Liver (tissue), 9 donors: ENCODE results near the gene TIMD4. TPM values are rescaled to one million over a fixed set of nuclear protein-coding genes. Genes with fewer than 3 reads are reported as not detected.

Experiments used
- DNase-seq: peaks from one replicate; pipeline ENCODE4 v3.0.0-alpha.2; 2017; ENCODE audit warnings: low spot score
- H3K27ac ChIP-seq, 2 donors: one replicate each; pipeline ENCODE4 v1.7.0; 2013; ENCODE audit warnings: inconsistent platforms in 2 of 2, low read length in 2 of 2, control low read depth in 1 of 2, low read depth in 1 of 2, mild to moderate bottlenecking in 1 of 2
- H3K27me3 ChIP-seq, 4 donors: one replicate each; pipeline versions ENCODE4 v1.6.1 to v1.7.0; 2013; ENCODE audit warnings: low read length in 3 of 4, inconsistent platforms in 1 of 4, mild to moderate bottlenecking in 1 of 4, moderate library complexity in 1 of 4; ENCODE audit not compliant: control insufficient read depth in 4 of 4, insufficient read depth in 4 of 4
- H3K36me3 ChIP-seq, 4 donors: one replicate each; pipeline versions ENCODE4 v1.6.1 to v1.7.0; 2013; ENCODE audit warnings: low read length in 3 of 4, mild to moderate bottlenecking in 3 of 4, low read depth in 1 of 4, moderate library complexity in 1 of 4; ENCODE audit not compliant: control insufficient read depth in 4 of 4, insufficient read depth in 3 of 4
- H3K4me1 ChIP-seq, 4 donors: one replicate each; pipeline versions ENCODE4 v1.6.1 to v1.7.0; 2013; ENCODE audit warnings: low read length in 3 of 4, mild to moderate bottlenecking in 3 of 4, moderate library complexity in 1 of 4; ENCODE audit not compliant: control insufficient read depth in 4 of 4, insufficient read depth in 4 of 4
- H3K4me3 ChIP-seq, 3 donors: one replicate each; pipeline versions ENCODE4 v1.6.1 to v1.7.0; 2013; ENCODE audit warnings: low read length in 3 of 3, control low read depth in 1 of 3, low read depth in 1 of 3, mild to moderate bottlenecking in 1 of 3
- H3K9ac ChIP-seq, 2 donors: one replicate each; pipeline ENCODE4 v1.7.0; 2013; ENCODE audit warnings: low read length in 2 of 2, mild to moderate bottlenecking in 2 of 2, moderate library complexity in 2 of 2, control low read depth in 1 of 2, low read depth in 1 of 2
- H3K9me3 ChIP-seq, 4 donors: one replicate each; pipeline versions ENCODE4 v1.6.1 to v1.7.0; 2013; ENCODE audit warnings: low read length in 3 of 4; ENCODE audit not compliant: control insufficient read depth in 4 of 4
- EGR1 ChIP-seq, 2 donors: IDR thresholded peaks; 2 replicates each; pipeline ENCODE4 v1.6.1; 2016 to 2018; ENCODE audit warnings: antibody characterized with exemption in 2 of 2, low read depth in 2 of 2
- FOXA2 ChIP-seq: IDR thresholded peaks from 2 replicates; pipeline ENCODE4 v1.6.1; 2016; ENCODE audit warnings: antibody characterized with exemption
- GABPA ChIP-seq, 2 donors: IDR thresholded peaks in 1 of 2; conservative IDR thresholded peaks in 1 of 2; 2 replicates each; pipeline ENCODE4 v1.6.1; 2016; ENCODE audit warnings: antibody characterized with exemption in 2 of 2, mild to moderate bottlenecking in 1 of 2, moderate library complexity in 1 of 2
- HNF4A ChIP-seq, 2 donors: conservative IDR thresholded peaks; 2 replicates each; pipeline ENCODE4 v1.6.1; 2016; ENCODE audit warnings: antibody characterized with exemption in 2 of 2, mild to moderate bottlenecking in 2 of 2
- HNF4G ChIP-seq: IDR thresholded peaks from 2 replicates; pipeline ENCODE4 v1.6.1; 2016; ENCODE audit warnings: antibody characterized with exemption
- JUND ChIP-seq, 2 donors: IDR thresholded peaks; 2 replicates each; pipeline ENCODE4 v1.6.1; 2016; ENCODE audit warnings: antibody characterized with exemption in 2 of 2
- NR2F2 ChIP-seq: IDR thresholded peaks from 2 replicates; pipeline ENCODE4 v1.6.1; 2016; ENCODE audit warnings: antibody characterized with exemption
- RAD21 ChIP-seq, 2 donors: IDR thresholded peaks; 2 replicates each; pipeline ENCODE4 v1.6.1; 2016; ENCODE audit warnings: antibody characterized with exemption in 2 of 2, mild to moderate bottlenecking in 2 of 2
- SP1 ChIP-seq: IDR thresholded peaks from 2 replicates; pipeline ENCODE4 v1.6.1; 2018; ENCODE audit warnings: antibody characterized with exemption, mild to moderate bottlenecking
- TAF1 ChIP-seq: conservative IDR thresholded peaks from 2 replicates; pipeline ENCODE4 v1.6.1; 2016; ENCODE audit warnings: antibody characterized with exemption, mild to moderate bottlenecking
- WGBS: extraction: QIAGEN DNeasy Blood & Tissue Kit; methylation state at CpG from one replicate; pipeline ENCODE4 v1.1.7; 2013; 5-methylcytosine and 5-hydroxymethylcytosine counted together
- polyA plus RNA-seq, 2 donors: library from polyadenylated mRNA; stranded (reverse) in 1 of 2; unstranded in 1 of 2; fragments of 200-250 nt in 1 of 2; fragments of >200 nt in 1 of 2; fragmentation: Nextera tagmentation in 1 of 2; extraction: Ambion mirVana in 1 of 2; gene quantifications; one replicate each; pipeline versions ENCODE4 v1.2.1 to v1.2.3, GENCODE V29; 2013 to 2015
- total RNA-seq, 2 donors: library from RNA; depleted of rRNA; stranded (reverse); fragments of >200 nt; gene quantifications; one replicate each; pipeline ENCODE4 v1.2.3, GENCODE V29; 2014
- TF ChIP-seq, protein P1 (sequence below): fragments of 150-350 bp; IDR thresholded peaks from 2 replicates; pipeline ENCODE4 v1.5.1; 2017; ENCODE audit warnings: improper control_type of control experiment, low read depth, low read length; ENCODE audit not compliant: missing input control
- TF ChIP-seq, protein P2 (sequence below): IDR thresholded peaks from 2 replicates; pipeline ENCODE4 v1.6.1; 2016; ENCODE audit warnings: antibody characterized with exemption
- TF ChIP-seq, protein P3 (sequence below): IDR thresholded peaks from 2 replicates; pipeline ENCODE4 v1.6.1; 2016; ENCODE audit warnings: antibody characterized with exemption
- donor health status: healthy.
- donor health status: healthy.
- donor health status: healthy.
- donor health status: healthy.
- donor health status: healthy.

Gene TIMD4
- total and polyA plus RNA-seq, 4 donors, result 3.0 to 38.8 (median 8.6) TPM

DNA sequence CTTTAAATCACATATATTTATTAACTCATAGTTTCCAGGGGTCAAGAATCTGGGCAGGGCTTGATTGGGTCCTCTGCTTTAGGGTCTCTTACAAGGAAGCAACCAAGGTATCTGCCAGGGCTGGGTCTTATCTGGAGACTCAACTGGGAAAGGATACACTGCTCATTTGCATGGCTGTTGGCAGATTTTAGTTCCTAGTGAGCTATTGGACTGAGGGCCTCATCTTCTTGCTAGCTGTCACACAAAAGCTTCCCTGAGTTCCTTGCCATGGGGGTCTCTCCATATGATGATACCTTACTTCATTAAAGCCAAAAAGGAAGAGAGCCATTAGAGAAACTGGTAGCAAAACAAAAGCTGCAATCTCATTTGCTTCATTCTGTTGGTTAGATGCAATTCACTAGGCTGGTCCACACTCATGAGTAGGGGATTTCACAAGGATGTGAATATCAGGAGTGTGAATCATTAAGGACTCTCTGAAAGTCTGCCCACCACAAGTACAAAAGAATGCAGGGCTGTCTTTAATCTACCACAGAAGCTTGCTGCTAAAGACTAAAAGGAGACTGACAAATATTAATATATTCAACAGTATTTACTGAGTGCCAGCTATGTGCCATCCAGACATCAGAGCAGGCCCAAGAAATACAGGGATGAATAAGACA is 42.0 kb upstream of the TIMD4 start:
- H3K9ac ChIP-seq, result no peak overlapping the region
- H3K27me3 ChIP-seq, result peaks cover 0 to 3% (median 0%) of the 10 kb centered on the region in 4 donors
- H3K27ac ChIP-seq, result no peak overlapping the region
- H3K4me1 ChIP-seq, result no peaks in the 10 kb centered on the region
- H3K4me3 ChIP-seq, result no peak overlapping the region
- no peaks in the 10 kb centered on the region for H3K36me3 ChIP-seq
- DNase-seq, result no peak
- H3K9me3 ChIP-seq, result peaks cover 0 to 8% (median 0%) of the 10 kb centered on the region in 4 donors
- TF ChIP-seq SP1 (no peak), EGR1 (IDR thresholded peaks at IDR 0.05; ENCODE audit: low read depth in 2 of 2) (no peak), HNF4G (no peak), NR2F2 (no peak)
- TF ChIP-seq, protein P1, sequence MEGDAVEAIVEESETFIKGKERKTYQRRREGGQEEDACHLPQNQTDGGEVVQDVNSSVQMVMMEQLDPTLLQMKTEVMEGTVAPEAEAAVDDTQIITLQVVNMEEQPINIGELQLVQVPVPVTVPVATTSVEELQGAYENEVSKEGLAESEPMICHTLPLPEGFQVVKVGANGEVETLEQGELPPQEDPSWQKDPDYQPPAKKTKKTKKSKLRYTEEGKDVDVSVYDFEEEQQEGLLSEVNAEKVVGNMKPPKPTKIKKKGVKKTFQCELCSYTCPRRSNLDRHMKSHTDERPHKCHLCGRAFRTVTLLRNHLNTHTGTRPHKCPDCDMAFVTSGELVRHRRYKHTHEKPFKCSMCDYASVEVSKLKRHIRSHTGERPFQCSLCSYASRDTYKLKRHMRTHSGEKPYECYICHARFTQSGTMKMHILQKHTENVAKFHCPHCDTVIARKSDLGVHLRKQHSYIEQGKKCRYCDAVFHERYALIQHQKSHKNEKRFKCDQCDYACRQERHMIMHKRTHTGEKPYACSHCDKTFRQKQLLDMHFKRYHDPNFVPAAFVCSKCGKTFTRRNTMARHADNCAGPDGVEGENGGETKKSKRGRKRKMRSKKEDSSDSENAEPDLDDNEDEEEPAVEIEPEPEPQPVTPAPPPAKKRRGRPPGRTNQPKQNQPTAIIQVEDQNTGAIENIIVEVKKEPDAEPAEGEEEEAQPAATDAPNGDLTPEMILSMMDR, result no peak

DNA sequence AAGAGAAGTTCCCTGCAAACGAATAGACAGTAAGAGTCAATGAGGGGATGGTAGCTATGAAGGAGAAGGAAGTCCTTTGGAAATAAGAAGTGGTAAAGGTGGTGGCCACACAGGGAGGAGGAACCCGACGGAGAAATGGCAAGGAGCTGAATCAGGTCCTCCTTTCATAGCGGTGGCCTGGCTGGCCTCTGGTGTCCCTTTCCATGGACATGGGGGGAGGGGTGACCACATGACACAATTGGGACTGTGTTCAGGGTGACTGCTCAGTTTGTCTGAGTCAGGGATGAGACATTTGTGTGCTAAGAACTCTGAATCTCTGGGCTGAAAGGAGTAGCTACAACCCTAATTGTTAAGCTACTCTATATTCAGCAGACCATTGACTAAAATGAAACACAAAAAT is 28.7 kb upstream of the TIMD4 start:
- no peaks in the 10 kb centered on the region for H3K27me3 ChIP-seq
- no peaks in the 10 kb centered on the region for H3K9me3 ChIP-seq
- TF ChIP-seq, protein P2, sequence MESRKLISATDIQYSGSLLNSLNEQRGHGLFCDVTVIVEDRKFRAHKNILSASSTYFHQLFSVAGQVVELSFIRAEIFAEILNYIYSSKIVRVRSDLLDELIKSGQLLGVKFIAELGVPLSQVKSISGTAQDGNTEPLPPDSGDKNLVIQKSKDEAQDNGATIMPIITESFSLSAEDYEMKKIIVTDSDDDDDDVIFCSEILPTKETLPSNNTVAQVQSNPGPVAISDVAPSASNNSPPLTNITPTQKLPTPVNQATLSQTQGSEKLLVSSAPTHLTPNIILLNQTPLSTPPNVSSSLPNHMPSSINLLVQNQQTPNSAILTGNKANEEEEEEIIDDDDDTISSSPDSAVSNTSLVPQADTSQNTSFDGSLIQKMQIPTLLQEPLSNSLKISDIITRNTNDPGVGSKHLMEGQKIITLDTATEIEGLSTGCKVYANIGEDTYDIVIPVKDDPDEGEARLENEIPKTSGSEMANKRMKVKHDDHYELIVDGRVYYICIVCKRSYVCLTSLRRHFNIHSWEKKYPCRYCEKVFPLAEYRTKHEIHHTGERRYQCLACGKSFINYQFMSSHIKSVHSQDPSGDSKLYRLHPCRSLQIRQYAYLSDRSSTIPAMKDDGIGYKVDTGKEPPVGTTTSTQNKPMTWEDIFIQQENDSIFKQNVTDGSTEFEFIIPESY, result no peak
- TF ChIP-seq JUND (IDR thresholded peaks at IDR 0.05), result no peak
- 83% methylated on average over 4 of the region's 4 CpGs for WGBS
- H3K9ac ChIP-seq, result no peak overlapping the region
- H3K4me3 ChIP-seq, result no peak overlapping the region
- H3K4me1 ChIP-seq, result no peaks in the 10 kb centered on the region
- no peak overlapping the region for H3K27ac ChIP-seq
- no peak for DNase-seq
- H3K36me3 ChIP-seq, result no peaks in the 10 kb centered on the region

DNA sequence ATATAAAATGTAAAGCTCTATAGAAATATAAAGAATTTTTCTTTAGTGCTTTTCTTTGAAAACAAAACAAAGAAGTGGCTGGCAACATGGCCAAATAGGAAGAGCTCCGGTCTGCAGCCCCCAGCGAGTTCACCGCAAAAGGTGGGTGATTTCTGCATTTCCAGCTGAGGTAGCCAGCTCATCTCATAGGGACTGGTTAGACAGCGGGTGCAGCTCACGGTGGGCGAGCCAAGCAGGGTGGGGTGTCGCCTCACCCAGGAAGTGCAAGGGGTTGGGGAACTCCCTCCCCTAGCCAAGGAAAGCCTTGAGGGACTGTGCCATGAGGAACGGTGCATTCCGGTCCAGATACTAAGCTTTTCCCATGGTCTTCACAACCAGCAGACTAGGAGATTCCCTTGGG is 21.0 kb upstream of the TIMD4 start:
- no peak for DNase-seq
- 90% methylated on average over 9 of the region's 9 CpGs for WGBS
- Histone ChIP-seq H3K36me3 (no peaks in the 10 kb centered on the region), H3K27me3 (no peaks in the 10 kb centered on the region), H3K4me3 (no peak overlapping the region), H3K4me1 (no peaks in the 10 kb centered on the region), H3K9me3 (no peaks in the 10 kb centered on the region), H3K27ac (no peak overlapping the region), H3K9ac (no peak overlapping the region)
- TF ChIP-seq NR2F2 (no peak), HNF4A (conservative IDR thresholded peaks at IDR 0.05) (no peak)

DNA sequence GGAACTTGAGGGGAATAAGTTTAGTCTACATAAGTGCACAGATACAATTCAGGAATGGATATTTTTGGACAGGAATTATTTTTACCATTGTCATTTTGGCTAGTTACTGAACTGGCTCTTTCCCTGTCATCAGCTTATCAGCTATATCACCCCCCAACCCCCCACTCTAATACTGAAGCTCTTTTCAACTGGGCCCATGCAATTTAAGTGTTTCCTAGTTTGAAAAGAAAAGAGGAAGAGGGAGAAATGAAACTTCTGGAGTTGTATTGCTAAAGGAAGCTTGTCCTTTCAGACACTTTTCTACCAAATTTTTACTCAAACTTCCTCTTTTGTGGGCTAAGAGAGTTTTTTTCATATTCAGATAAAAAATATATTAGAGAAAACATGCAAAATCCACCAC is 18.5 kb upstream of the TIMD4 start:
- Histone ChIP-seq H3K4me1 (no peaks in the 10 kb centered on the region), H3K27me3 (no peaks in the 10 kb centered on the region), H3K36me3 (no peaks in the 10 kb centered on the region), H3K9ac (no peak overlapping the region), H3K4me3 (no peak overlapping the region), H3K27ac (no peak overlapping the region), H3K9me3 (no peaks in the 10 kb centered on the region)
- no peak for DNase-seq
- TF ChIP-seq, protein P3, sequence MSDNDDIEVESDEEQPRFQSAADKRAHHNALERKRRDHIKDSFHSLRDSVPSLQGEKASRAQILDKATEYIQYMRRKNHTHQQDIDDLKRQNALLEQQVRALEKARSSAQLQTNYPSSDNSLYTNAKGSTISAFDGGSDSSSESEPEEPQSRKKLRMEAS, result no peak
- TF ChIP-seq, protein P2, result no peak
- no peak for TF ChIP-seq JUND (IDR thresholded peaks at IDR 0.05)
- no peak for TF ChIP-seq HNF4G
- TF ChIP-seq FOXA2, result no peak
- TF ChIP-seq SP1, result no peak
- TF ChIP-seq TAF1, result no peak
- TF ChIP-seq RAD21 (IDR thresholded peaks at IDR 0.05), result no peak
- no peak for TF ChIP-seq HNF4A (conservative IDR thresholded peaks at IDR 0.05)
- TF ChIP-seq NR2F2, result no peak
- TF ChIP-seq, protein P1, result no peak
- no peak for TF ChIP-seq GABPA (IDR thresholded peaks at IDR 0.05 in 1 of 2, conservative IDR thresholded peaks at IDR 0.05 in 1 of 2)
